Parathyroid adenoma (tissue), 2 donors: ENCODE data around the gene ST3GAL3.
"Not testable (repeated sequence)": the region's sequence is repeated elsewhere in the genome, so short reads cannot be mapped to it uniquely, and the experiment has no call there.

Source experiments
- H2AFZ ChIP-seq: fragments of 300-600 bp; sonication (generic); one replicate; pipeline ENCODE4 v1.7.0; 2017; ENCODE audit warnings: antibody characterized with exemption, mild to moderate bottlenecking
- H3K27ac ChIP-seq: fragments of 300-600 bp; sonication (generic); one replicate; pipeline ENCODE4 v1.7.0; 2017
- H3K27me3 ChIP-seq: fragments of 300-600 bp; sonication (generic); one replicate; pipeline ENCODE4 v1.7.0; 2017; ENCODE audit warnings: low read length; ENCODE audit not compliant: control insufficient read depth, insufficient read depth
- H3K36me3 ChIP-seq: fragments of 300-600 bp; sonication (generic); one replicate; pipeline ENCODE4 v1.7.0; 2017; ENCODE audit warnings: low read length; ENCODE audit not compliant: control insufficient read depth, insufficient read depth
- H3K4me1 ChIP-seq: fragments of 300-600 bp; sonication (generic); one replicate; pipeline ENCODE4 v1.7.0; 2017; ENCODE audit warnings: control low read depth
- H3K4me2 ChIP-seq: fragments of 300-600 bp; sonication (generic); one replicate; pipeline ENCODE4 v1.7.0; 2017; ENCODE audit warnings: low read length
- H3K4me3 ChIP-seq: fragments of 300-600 bp; sonication (generic); one replicate; pipeline ENCODE4 v1.7.0; 2017; ENCODE audit warnings: low read depth, low read length
- H3K79me2 ChIP-seq: fragments of 300-600 bp; sonication (generic); one replicate; pipeline ENCODE4 v1.7.0; 2017; ENCODE audit warnings: control low read depth
- H3K9ac ChIP-seq: fragments of 300-600 bp; sonication (generic); one replicate; pipeline ENCODE4 v1.7.0; 2017; ENCODE audit warnings: mild to moderate bottlenecking
- H3K9me3 ChIP-seq: fragments of 300-600 bp; sonication (generic); one replicate; pipeline ENCODE4 v1.7.0; 2017; ENCODE audit warnings: low read length; ENCODE audit not compliant: control insufficient read depth
- TF ChIP-seq, protein P1 (sequence below): fragments of 300-600 bp; sonication (generic); IDR thresholded peaks from one replicate; pipeline ENCODE4 v1.7.0; 2017; ENCODE audit warnings: antibody characterized with exemption, mild to moderate bottlenecking
- donor health status: primary hyperparathyroidism.

Gene ST3GAL3

DNA sequence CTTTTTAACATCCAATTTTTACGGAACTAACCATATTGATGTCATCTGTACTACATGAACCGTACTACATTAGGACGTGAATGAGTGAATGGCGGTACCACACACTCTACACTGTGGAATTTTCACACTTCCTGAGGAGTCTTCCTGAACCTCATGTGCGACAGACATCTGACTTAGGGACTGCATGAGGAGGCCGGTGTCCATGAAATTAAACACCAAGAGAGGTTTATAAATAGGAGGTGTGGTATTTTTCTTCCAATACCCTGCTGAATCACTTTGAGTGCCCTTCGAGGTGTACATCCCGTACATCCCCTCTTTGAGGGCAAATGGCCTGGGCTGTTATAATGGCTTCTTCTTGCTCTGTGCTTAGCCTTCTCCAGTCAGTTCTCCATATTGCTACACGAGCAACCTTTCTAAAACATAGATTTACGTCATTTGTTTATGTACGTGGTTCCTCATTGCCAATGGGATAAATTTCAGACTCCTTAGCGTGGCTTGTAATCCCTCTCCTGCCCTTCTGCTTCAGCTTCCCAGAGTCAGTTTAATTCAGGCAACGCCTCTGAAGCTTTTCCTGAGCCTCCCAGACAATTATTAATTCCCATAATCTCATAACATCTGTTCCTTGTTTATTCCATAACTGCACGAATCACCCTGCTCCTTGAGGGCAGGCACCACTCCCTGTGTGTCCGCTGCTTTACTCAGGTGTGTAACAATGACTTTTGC is 9.4 kb downstream of the ST3GAL3 start:
- H2AFZ ChIP-seq, result no peak overlapping the region
- TF ChIP-seq, protein P1, sequence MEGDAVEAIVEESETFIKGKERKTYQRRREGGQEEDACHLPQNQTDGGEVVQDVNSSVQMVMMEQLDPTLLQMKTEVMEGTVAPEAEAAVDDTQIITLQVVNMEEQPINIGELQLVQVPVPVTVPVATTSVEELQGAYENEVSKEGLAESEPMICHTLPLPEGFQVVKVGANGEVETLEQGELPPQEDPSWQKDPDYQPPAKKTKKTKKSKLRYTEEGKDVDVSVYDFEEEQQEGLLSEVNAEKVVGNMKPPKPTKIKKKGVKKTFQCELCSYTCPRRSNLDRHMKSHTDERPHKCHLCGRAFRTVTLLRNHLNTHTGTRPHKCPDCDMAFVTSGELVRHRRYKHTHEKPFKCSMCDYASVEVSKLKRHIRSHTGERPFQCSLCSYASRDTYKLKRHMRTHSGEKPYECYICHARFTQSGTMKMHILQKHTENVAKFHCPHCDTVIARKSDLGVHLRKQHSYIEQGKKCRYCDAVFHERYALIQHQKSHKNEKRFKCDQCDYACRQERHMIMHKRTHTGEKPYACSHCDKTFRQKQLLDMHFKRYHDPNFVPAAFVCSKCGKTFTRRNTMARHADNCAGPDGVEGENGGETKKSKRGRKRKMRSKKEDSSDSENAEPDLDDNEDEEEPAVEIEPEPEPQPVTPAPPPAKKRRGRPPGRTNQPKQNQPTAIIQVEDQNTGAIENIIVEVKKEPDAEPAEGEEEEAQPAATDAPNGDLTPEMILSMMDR, result no peak
- H3K27ac ChIP-seq, result no peak overlapping the region

DNA sequence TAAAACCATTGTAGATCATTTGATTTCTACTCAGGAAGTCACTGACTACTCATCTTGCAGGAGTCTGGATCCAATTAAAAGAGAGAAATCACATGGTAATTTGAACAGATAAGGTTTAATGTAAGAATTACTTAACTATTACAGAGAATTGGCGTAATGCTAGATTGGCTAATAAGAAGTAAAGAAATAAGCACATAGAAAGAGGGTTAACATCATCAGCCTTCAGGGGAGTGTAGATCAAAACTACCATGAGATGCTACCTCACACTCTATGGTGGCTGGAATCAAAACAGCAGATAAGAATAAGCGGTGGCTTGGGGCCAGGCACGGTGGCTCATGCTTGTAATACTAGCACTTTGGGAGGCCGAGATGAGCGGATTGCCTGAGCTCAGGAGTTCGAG is 11.7 kb downstream of the ST3GAL3 start:
- H3K27me3 ChIP-seq, result no peaks in the 10 kb centered on the region
- no peak overlapping the region for H3K4me3 ChIP-seq
- H2AFZ ChIP-seq, result no peak overlapping the region
- H3K9ac ChIP-seq, result no peak overlapping the region
- TF ChIP-seq, protein P1, result no peak
- no peak overlapping the region for H3K27ac ChIP-seq
- H3K4me2 ChIP-seq, result no peak overlapping the region
- no peaks in the 10 kb centered on the region for H3K79me2 ChIP-seq
- no peaks in the 10 kb centered on the region for H3K9me3 ChIP-seq
- no peaks in the 10 kb centered on the region for H3K4me1 ChIP-seq
- no peaks in the 10 kb centered on the region for H3K36me3 ChIP-seq

More for the DNA sequence above, 9.4 kb downstream of the ST3GAL3 start:
- Histone ChIP-seq H3K27me3 (no peaks in the 10 kb centered on the region), H3K4me3 (no peak overlapping the region), H3K4me2 (no peak overlapping the region), H3K9ac (no peak overlapping the region), H3K36me3 (no peaks in the 10 kb centered on the region), H3K9me3 (no peaks in the 10 kb centered on the region), H3K79me2 (peaks cover 2% of the 10 kb centered on the region), H3K4me1 (no peaks in the 10 kb centered on the region)

GRCh38 chr1:43719670-43720419 is 12.5 kb downstream of the ST3GAL3 start:
- H3K79me2 ChIP-seq, H3K9ac ChIP-seq, H3K4me3 ChIP-seq, H3K27ac ChIP-seq, H3K36me3 ChIP-seq, H2AFZ ChIP-seq, H3K27me3 ChIP-seq, H3K4me1 ChIP-seq, H3K4me2 ChIP-seq, H3K9me3 ChIP-seq: not testable (repeated sequence)

- H3K36me3 ChIP-seq, result no peaks in the 10 kb centered on the region
- no peak overlapping the region for H3K4me2 ChIP-seq
- H3K4me3 ChIP-seq, result no peak overlapping the region
- no peaks in the 10 kb centered on the region for H3K9me3 ChIP-seq
- H3K27me3 ChIP-seq, result no peaks in the 10 kb centered on the region
- TF ChIP-seq, protein P1, result no peak
- H2AFZ ChIP-seq, result no peak overlapping the region
- no peaks in the 10 kb centered on the region for H3K4me1 ChIP-seq
- H3K79me2 ChIP-seq, result no peaks in the 10 kb centered on the region
- H3K27ac ChIP-seq, result no peak overlapping the region
- H3K9ac ChIP-seq, result no peak overlapping the region
Measured at GRCh38 chr1:43722810-43723209, 15.5 kb downstream of the ST3GAL3 start.

DNA sequence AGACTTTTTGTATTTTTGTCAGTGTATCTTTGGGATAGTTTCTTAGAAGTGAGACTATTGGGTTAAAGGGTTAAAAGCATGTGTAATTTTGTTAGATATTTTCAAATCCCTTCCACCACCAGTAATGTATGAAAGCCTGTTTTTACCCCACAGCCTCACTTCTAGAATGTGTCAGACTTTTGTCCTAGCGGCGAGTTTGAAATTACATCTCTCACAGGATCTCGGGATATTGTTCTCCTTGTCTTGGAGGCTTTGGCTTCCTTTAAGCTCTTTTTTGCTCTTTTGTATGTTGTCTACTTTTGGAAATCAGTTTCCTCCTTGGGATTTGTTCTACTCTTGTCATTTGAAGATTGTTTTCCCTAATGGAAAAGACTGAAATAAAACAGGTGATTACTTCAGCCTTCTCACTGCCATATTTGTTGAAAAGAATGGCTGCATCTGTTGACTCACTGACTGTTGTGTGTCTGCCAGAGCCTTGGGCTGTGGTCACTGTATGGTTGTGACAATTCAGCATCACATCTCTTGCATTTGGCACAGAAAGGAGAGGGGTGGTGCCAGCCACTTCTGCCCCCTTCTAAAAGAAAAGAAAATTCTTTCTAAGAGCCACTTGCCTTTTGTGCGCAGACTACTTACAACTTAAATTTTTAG is 22.6 kb downstream of the ST3GAL3 start:
- TF ChIP-seq, protein P1, result no peak
- Histone ChIP-seq H3K4me2 (no peak overlapping the region), H3K4me3 (no peak overlapping the region), H3K9ac (no peak overlapping the region), H2AFZ (no peak overlapping the region), H3K9me3 (no peaks in the 10 kb centered on the region), H3K27ac (no peak overlapping the region), H3K4me1 (no peaks in the 10 kb centered on the region), H3K27me3 (no peaks in the 10 kb centered on the region), H3K79me2 (no peaks in the 10 kb centered on the region), H3K36me3 (no peaks in the 10 kb centered on the region)
